Stimulated activated naive CD8-positive, alpha-beta T cell treated with anti-CD3 and anti-CD28 coated beads, Interleukin-15, Interleukin-2, amounts not matched to agents 100 ng/mL and 50 ng/mL, for 24 hours (primary cell): ENCODE measurements around the gene PSME2.
A peak's percentile ranks its signal among the peaks of the same experiment; 100 is the strongest.

Source experiments
- H3K27ac Mint-ChIP-seq: one replicate; pipeline ENCODE4 v1.8.0; 2021; ENCODE audit warnings: mild to moderate bottlenecking, mixed read lengths
- H3K27me3 Mint-ChIP-seq: one replicate; pipeline ENCODE4 v1.8.0; 2021; ENCODE audit warnings: mixed read lengths
- H3K36me3 Mint-ChIP-seq: one replicate; pipeline ENCODE4 v1.8.0; 2021; ENCODE audit warnings: low read depth, mixed read lengths
- H3K4me1 Mint-ChIP-seq: one replicate; pipeline ENCODE4 v1.8.0; 2021; ENCODE audit warnings: low read depth, mixed read lengths
- H3K4me3 Mint-ChIP-seq: one replicate; pipeline ENCODE4 v1.8.0; 2021; ENCODE audit warnings: mild to moderate bottlenecking, mixed read lengths
- H3K9me3 Mint-ChIP-seq: one replicate; pipeline ENCODE4 v1.8.0; 2021; ENCODE audit warnings: mixed read lengths

PSME2 gene

DNA sequence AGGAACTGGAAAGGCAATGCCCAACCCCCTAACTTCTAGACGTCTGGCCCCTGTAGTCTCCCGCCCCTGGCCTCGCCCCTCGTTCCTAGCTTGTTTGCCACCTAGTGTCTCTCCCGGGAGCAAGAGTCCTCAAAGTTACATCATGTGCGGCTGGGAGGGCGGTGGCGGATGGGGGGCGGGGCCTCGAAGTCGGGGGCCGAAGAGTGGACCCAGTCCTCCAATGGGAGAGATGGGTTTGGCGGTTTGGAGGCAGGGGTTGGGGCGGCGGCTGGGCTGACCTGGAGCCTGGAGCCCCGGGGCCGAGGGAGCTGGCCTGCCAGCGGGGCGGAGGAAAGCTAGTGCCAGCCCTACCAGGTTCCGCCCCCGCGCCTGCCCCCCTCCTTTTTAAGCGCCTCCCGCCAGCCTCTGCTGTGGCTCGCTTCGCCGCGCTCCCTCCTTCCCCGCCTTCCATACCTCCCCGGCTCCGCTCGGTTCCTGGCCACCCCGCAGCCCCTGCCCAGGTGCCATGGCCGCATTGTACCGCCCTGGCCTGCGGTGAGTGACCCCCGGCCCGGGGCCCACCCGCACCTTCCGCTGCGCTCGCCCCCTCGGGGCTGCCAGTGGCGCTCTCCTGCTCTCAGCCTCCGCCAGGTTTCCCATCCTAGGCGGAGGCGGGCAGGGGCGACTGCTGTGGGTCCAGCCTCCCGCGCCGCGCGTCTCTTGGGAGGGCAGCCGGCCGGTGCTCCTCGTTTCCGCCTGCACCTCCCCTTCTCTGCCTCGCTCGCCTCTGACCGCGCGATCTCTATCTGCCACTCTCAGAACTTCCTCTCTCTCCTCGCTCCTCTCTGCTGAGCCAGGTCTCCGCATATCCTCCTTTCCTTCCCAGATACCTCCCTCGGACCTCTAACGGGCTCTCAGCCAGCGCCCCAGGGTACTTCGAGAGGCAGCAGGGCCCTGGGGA lies 52.2 kb downstream of the PSME2 start, which contains the start of gene PCK2:
PCK2 (plus strand) TSS at position 411 of the 940 bp plus-strand sequence; CDS start at position 506, 95 bp downstream.
- Mint-ChIP-seq H3K27ac (peak within 1 kb of the TSS; percentile 97), H3K36me3 (peaks cover 23% of the 10 kb centered on the region), H3K9me3 (no peaks in the 10 kb centered on the region), H3K27me3 (no peaks in the 10 kb centered on the region), H3K4me3 (peak within 1 kb of the TSS; percentile 95), H3K4me1 (peaks cover 26% of the 10 kb centered on the region)
